Measurements from ENCODE around the gene ZDHHC13. TPM values are rescaled to one million over a fixed set of nuclear protein-coding genes. Genes with fewer than 3 reads are reported as not detected.

ZDHHC13 gene
- total and polyA plus RNA-seq, 2 of the 4 experiments (the other 2 are of a cell fraction): 7.2 to 15.1 TPM

Other genes starting within 250 kb of the ZDHHC13 start
- gene MRGPRX1, start 177.8 kb upstream of the ZDHHC13 start, total RNA-seq (2012; rRNA removed): not detected in 2 replicates
- not detected in 2 replicates for gene MRGPRX1, start 177.8 kb upstream of the ZDHHC13 start, polyA plus RNA-seq (2012; rRNA removed)
- gene MRGPRX2, start 56.5 kb upstream of the ZDHHC13 start, total RNA-seq (2012; rRNA removed): not detected in 2 replicates
- not detected in 2 replicates for gene MRGPRX2, start 56.5 kb upstream of the ZDHHC13 start, polyA plus RNA-seq (2012; rRNA removed)
- gene CSRP3, start 84.8 kb downstream of the ZDHHC13 start, total RNA-seq (2012; rRNA removed): not detected in 2 replicates
- not detected in 2 replicates for gene CSRP3, start 84.8 kb downstream of the ZDHHC13 start, polyA plus RNA-seq (2012; rRNA removed)
- 1.1 TPM in 2 replicates for gene E2F8, start 123.8 kb downstream of the ZDHHC13 start, total RNA-seq (2012; rRNA removed)
- gene E2F8, start 123.8 kb downstream of the ZDHHC13 start, polyA plus RNA-seq (2012; rRNA removed): 2.3 and 2.6 TPM in 2 replicates